ENCODE data around the gene CHM.

- no peak for TF ChIP-seq POLR2AphosphoS5 (IDR thresholded peaks at IDR 0.05; ENCODE audit: low read depth, low read length)
- no peak for TF ChIP-seq TAF1 (IDR thresholded peaks at IDR 0.05; ENCODE audit: low read depth, low read length)
- TF ChIP-seq SPI1 (IDR thresholded peaks at IDR 0.05; ENCODE audit: low read depth, low read length), result no peak
Measured at GRCh38 chrX:86012188-86012587, 35.2 kb downstream of the CHM start.

All from GM12891 (cell line).